ENCODE measurements around the gene SHC2.
"Not testable (repeated sequence)": the region's sequence is repeated elsewhere in the genome, so short reads cannot be mapped to it uniquely, and the experiment has no call there.

Gene SHC2

DNA sequence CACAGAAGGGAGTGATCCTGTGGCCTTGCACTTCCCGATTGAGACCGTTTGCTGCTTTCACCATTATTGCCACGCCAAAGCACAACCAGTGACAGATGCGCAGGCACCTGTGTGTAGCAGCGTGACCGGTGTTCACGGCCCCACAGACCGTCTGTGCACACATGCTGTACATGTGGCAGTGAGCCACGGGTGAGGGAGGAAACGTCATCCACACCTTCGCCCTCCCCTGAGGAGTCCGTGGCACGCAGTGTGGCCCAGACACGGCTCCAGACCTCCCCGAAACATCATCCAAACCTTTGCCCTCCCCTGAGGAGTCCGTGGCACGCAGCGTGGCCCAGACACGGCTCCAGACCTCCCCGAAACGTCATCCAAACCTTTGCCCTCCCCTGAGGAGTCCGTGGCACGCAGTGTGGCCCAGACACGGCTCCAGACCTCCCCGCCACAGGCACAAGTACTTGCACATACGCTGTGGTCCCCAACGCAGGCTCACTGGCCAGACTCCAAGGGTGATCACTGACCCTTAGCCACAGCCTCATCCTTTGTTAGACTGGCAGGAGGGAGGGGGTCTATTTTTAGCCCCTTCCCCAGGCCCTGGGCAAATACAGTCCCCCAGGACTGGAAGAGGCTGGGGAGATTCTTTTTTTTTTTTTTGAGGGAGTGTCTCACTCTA lies 7.9 kb upstream of the SHC2 start:
- no peak for DNase-seq (ENCODE audit: low read depth)

GRCh38 chr19:467554-467953 lies 6.7 kb upstream of the SHC2 start:
- no peak for DNase-seq (ENCODE audit: low read depth)

GRCh38 chr19:465056-465816 lies 4.4 kb upstream of the SHC2 start:
- no peak for DNase-seq (ENCODE audit: low read depth)

DNA sequence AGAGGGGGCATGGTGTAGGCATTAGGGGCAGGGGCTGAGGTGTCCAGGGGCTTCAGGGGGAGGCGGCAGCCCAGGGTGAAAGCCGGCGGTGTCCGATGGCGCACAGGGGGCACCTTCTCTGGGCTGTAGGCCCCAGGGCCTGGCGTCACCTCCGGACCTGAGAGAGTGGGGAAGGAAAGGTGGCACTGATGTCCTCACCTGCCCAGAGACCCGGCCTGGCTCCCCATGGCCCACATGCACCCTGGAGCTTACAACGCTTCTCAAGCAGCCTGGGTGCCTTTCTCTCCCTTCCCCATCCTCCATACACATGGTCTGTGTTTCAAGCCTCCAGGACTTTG lies 3.3 kb upstream of the SHC2 start:
- DNase-seq (ENCODE audit: low read depth): no peak

DNA sequence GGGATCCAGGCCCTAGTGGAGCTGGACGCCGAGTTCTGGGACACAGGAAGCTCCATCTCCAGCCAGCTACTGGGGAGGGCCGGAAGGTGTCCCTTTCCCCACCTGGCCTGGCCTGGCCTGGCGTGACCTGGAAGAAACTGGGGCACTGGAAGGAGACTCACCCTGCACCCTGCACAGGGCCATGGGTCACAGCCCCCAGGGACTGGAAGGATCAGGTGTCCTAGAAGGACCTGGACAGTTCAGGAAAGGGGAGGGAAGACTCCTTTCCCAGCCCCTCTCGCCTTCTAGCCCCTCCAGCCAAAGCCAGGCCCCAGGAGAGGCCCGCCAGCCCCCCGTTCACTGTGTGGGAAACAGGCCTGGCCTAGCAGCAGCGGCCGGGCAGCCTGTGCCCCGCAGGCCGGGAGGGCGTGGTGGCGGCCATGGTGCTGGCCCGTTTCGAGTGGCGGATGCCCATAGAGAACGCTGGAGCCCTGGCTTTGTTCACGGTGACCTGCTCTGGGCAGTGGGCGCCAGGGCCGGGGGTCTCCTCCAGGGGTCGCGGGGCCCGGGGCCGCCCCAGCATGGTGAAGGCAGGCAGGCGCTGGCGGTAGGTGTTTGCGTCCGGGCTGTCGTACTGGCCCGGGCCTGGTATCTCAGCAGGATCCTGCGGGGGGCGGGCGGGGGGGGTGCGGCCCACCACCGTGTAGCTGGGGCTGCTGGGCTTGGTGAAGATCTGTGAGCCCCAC lies 2.8 kb upstream of the SHC2 start:
- no peak for DNase-seq (ENCODE audit: low read depth)

- no peak for DNase-seq (ENCODE audit: low read depth)
Observed at GRCh38 chr19:461721-462551, 1.1 kb upstream of the SHC2 start.

- no peak for DNase-seq (ENCODE audit: low read depth)
Observed at GRCh38 chr19:459724-460511, 915 bp downstream of the SHC2 start.

GRCh38 chr19:458091-459042 lies 2.5 kb downstream of the SHC2 start:
- DNase-seq (ENCODE audit: low read depth): no peak

GRCh38 chr19:457636-458035 lies 3.2 kb downstream of the SHC2 start:
- no peak for DNase-seq (ENCODE audit: low read depth)

GRCh38 chr19:456547-457110 lies 4.2 kb downstream of the SHC2 start:
- DNase-seq (ENCODE audit: low read depth): no peak

DNA sequence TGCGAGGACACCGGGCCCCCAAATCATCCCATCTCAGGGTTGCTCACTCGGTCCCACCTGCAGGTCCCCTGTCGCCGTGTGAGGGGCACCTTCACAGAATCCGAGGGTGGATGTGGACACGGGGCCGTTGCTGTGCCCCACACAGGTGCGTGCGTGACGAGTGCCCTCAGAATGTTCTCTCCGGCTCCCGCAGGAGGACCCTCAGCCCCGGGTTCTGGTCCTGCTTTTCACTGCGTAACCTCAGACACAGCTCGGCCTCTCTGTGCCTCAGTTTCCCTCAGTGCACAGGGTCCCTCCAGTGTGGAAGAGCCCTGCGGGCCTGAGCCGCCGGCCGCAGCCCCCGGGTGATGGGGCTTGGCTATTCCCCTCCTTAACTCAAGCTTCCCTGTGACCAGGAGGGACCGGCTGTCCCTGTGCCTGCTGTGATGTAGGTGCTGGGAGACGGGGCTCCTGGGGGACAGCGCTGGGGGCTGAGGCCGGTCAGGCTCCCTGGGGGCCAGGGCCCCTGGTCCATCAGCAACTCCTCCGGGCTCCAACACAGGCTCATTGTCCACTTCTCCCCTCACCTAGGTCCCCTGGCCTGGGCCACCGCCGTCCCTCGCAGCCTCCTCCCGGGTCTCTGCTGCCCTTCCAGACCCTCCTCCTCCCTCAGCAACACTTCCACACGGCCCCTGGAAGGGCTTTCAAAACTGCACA lies 4.8 kb downstream of the SHC2 start:
- DNase-seq (ENCODE audit: low read depth): no peak

DNA sequence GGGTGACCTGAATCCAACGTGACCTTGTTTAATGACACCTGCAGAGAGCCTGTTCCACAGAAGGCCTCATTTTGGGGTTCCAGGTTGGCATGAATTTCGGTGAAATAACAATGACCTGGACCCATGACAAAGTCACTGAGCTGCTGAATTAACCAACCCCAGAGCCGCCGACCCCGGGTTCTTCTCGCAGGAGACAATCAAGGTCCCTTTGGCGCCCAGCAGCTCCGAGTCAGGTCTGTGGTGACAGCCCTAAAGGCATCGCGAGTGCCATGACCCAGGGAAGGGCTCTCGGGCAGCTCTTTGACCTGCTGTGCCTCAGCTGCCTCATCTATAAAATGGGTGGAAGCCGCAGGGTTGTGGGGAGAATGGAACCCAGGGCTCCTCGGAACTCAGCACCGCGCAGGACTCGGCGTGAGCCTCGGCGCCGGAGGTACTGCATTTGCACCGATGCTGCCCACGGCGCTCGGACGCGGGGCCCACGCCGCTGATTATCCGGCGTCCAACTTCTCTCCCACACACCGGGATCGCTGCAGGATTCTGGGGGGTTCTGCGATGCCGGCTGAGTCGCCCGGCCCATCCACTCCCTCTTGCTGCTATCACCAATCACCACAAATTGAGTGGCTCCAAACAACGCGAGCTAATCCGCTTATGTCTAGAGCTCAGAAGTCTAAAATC lies 5.7 kb downstream of the SHC2 start:
- DNase-seq (ENCODE audit: low read depth): no peak

GRCh38 chr19:453606-454005 lies 7.2 kb downstream of the SHC2 start:
- DNase-seq (ENCODE audit: low read depth): no peak

- no peak for DNase-seq (ENCODE audit: low read depth)
Observed at GRCh38 chr19:452829-453228, 8.0 kb downstream of the SHC2 start.

- not testable (repeated sequence) for DNase-seq (ENCODE audit: low read depth)
Observed at GRCh38 chr19:450912-451481, 9.8 kb downstream of the SHC2 start.

DNA sequence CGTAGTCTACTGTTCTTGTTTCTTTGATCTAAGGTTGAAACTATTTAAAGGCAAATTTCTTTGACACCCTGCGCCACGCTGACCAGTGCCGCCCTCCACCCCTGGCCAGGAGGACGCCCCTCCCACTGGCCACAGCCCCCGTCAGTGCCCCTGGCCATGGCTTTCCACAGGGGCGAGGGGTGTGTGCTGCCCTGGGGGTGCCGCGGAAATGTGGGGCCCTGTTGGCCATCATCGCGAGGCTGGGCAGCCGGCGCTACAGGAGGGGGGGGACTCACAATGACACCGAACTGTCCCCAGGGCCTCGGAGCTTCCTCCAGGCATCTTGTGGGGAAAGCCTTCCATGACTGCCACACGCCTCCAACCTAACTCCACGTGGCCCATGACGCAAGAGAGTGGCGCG lies 10.9 kb downstream of the SHC2 start:
- no peak for DNase-seq (ENCODE audit: low read depth)

DNA sequence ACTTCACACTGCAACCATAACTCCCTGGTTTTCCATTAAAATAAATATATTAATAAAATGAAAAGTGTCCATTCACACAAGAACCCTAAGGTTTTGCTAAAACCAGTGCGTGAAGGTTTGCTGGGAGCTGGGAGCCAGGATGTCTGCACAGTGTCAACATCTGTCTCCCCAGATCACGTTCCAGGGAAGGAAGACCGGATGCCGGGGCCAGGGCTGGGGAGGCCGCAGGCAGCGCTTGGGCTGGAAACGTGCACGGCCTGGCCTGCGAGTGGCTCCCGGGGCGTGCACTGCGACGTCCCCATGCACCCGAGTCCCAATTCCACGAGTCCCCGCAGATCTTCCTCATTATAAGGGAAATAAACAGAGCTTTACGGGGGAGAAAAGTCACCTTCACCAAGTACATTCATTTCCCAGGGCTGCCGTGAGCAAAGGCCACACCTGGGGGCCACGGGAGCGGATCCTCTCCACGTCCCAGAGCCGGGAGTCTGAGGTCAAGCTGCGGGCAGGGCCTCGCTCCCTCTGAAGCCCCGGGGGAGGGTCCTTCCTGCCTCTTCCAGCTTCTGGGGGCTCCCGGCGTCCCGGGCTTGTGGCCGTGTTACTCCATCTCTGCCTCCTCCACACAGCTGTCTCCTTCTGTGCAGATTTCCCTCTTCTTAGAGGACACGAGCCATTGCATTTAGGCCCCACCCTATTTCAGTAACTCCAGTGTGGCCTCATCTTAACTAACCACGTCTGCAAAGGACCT lies 12.8 kb downstream of the SHC2 start:
- DNase-seq (ENCODE audit: low read depth): no peak

DNA sequence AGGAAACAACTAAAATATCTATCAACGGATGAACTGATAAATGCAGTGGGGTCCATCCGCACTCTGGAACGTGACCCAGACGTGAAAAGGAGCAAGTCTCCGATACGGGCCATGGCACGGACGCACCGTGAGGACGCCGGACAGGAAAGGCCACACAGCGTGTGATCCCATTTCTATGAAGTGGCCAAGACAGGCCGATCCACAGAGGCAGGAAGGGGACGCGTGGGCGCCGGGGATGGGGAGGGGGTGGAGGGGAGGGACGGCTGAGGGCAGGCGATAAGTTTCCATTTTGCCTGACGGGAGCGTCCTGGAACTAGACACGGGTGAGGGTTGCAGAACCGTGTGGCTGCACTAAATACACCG lies 13.8 kb downstream of the SHC2 start:
- DNase-seq (ENCODE audit: low read depth): no peak

Measured in HS-5 (cell line).